ENCODE measurements around the gene DPYSL3.

GRCh38 chr5:147504535-147504934 lies 5.3 kb downstream of the DPYSL3 start:
- TF ChIP-seq EZH2 (IDR thresholded peaks at IDR 0.05; ENCODE audit: borderline replicate concordance, low read depth, low read length, severe bottlenecking) = no peak
- no peak for TF ChIP-seq CTCF (IDR thresholded peaks at IDR 0.05; ENCODE audit: extremely low read depth in 1 of 2, insufficient read depth in 1 of 2, low read depth in 1 of 2, low read length in 2 of 2)
- no peak for TF ChIP-seq MAX (IDR thresholded peaks at IDR 0.05; ENCODE audit: insufficient read depth, insufficient read length)
- no peak for TF ChIP-seq POLR2AphosphoS5 (IDR thresholded peaks at IDR 0.05; ENCODE audit: insufficient read depth, low read depth, low read length)
